IMR-90 (cell line): ENCODE data around the gene LPIN1. TPM values are rescaled to one million over a fixed set of nuclear protein-coding genes. Genes with fewer than 3 reads are reported as not detected.

Experiments used
- ATAC-seq: fragments of 200-7000 bp; cut with Tn5 transposase; 2 replicates; pipeline ENCODE4 v1.9.1; 2020; ENCODE audit warnings: low read depth, mild to moderate bottlenecking, moderate library complexity
- BruUV-seq: library from RNA; stranded (reverse); fragments of 400-500 nt; replicated peaks from 2 replicates; lab custom pipeline; 2021; lab: Mats Ljungman, UMichigan
- CTCF ChIA-PET: fragments of 300-600 bp; formaldehyde crosslinking; extraction: SDS; loops from one replicate; lab custom pipeline; 2021; ENCODE audit warnings: antibody characterized with exemption; lab: Yijun Ruan, JAX
- POLR2A ChIA-PET: fragments of 300-600 bp; sonication (Branson Sonifier 250); formaldehyde crosslinking; loops from one replicate; lab custom pipeline; 2022; ENCODE audit warnings: antibody characterized with exemption; ENCODE audit not compliant: unreplicated experiment; lab: Charles Lee
- DNase-seq: peaks from one replicate; pipeline ENCODE4 v3.0.0; 2013
- H2AFZ ChIP-seq: replicated peaks from 2 replicates; pipeline ENCODE3; 2013; ENCODE audit warnings: low read length, mild to moderate bottlenecking; ENCODE audit not compliant: poor library complexity
- H2AK5ac ChIP-seq: 2 replicates; pipeline ENCODE4 v1.6.1; 2013; ENCODE audit warnings: low read depth, low read length, inconsistent platforms
- H2AK9ac ChIP-seq: replicated peaks from 2 replicates; pipeline ENCODE3; 2013; ENCODE audit warnings: mild to moderate bottlenecking, low read depth, low read length, moderate library complexity; ENCODE audit not compliant: poor library complexity
- H2BK120ac ChIP-seq: 2 replicates; pipeline ENCODE4 v1.6.1; 2013; ENCODE audit warnings: low read depth, low read length, inconsistent platforms
- H2BK15ac ChIP-seq: 3 replicates; pipeline ENCODE4 v1.6.1; 2013; ENCODE audit warnings: low read depth, low read length, inconsistent platforms
- H2BK20ac ChIP-seq: 2 replicates; pipeline ENCODE4 v1.6.1; 2013; ENCODE audit warnings: low read depth, mild to moderate bottlenecking, inconsistent platforms, low read length, moderate library complexity
- H2BK5ac ChIP-seq: 2 replicates; pipeline ENCODE4 v1.6.1; 2013; ENCODE audit warnings: mild to moderate bottlenecking, low read depth, low read length, inconsistent platforms; ENCODE audit not compliant: poor library complexity, severe bottlenecking
- H3K14ac ChIP-seq: replicated peaks from 2 replicates; pipeline ENCODE4 v1.6.1; 2013; ENCODE audit warnings: low read depth, low read length, inconsistent platforms
- H3K18ac ChIP-seq: 2 replicates; pipeline ENCODE4 v1.6.1; 2013; ENCODE audit warnings: low read depth, low read length, control low read depth
- H3K23ac ChIP-seq: 2 replicates; pipeline ENCODE4 v1.6.1; 2013; ENCODE audit warnings: low read depth, low read length, inconsistent platforms
- H3K27ac ChIP-seq: 2 replicates; pipeline ENCODE4 v1.5.1; 2013; ENCODE audit warnings: mild to moderate bottlenecking, control low read depth, low read length; ENCODE audit not compliant: insufficient read depth
- H3K27me3 ChIP-seq: 2 replicates; pipeline ENCODE4 v1.6.1; 2013; ENCODE audit warnings: low read length; ENCODE audit not compliant: control insufficient read depth, insufficient read depth
- H3K36me3 ChIP-seq: 2 replicates; pipeline ENCODE4 v1.6.1; 2013; ENCODE audit warnings: low read length, mixed read lengths; ENCODE audit not compliant: control insufficient read depth, insufficient read depth
- H3K4ac ChIP-seq: 2 replicates; pipeline ENCODE4 v1.6.1; 2013; ENCODE audit warnings: low read depth, low read length, inconsistent platforms
- H3K4me1 ChIP-seq: 2 replicates; pipeline ENCODE4 v1.6.1; 2013; ENCODE audit warnings: low read length, mixed read lengths; ENCODE audit not compliant: control insufficient read depth, insufficient read depth
- H3K4me2 ChIP-seq: 2 replicates; pipeline ENCODE4 v1.6.1; 2013; ENCODE audit warnings: low read depth, mild to moderate bottlenecking, control low read depth, low read length, moderate library complexity
- H3K4me3 ChIP-seq: 2 replicates; pipeline ENCODE4 v1.5.1; 2013; ENCODE audit warnings: low read depth, mild to moderate bottlenecking, control low read depth, low read length, moderate library complexity; ENCODE audit not compliant: insufficient read depth
- H3K56ac ChIP-seq: 2 replicates; pipeline ENCODE4 v1.6.1; 2013; ENCODE audit warnings: low read length, inconsistent platforms; ENCODE audit not compliant: insufficient read depth; ENCODE audit errors: extremely low read depth
- H3K79me1 ChIP-seq, 2 experiments: 2 replicates each; pipeline ENCODE4 v1.6.1; 2013; ENCODE audit warnings: low read length in 2 of 2, inconsistent platforms in 1 of 2, low read depth in 1 of 2
- H3K9ac ChIP-seq: 2 replicates; pipeline ENCODE4 v1.6.1; 2013; ENCODE audit warnings: low read depth, low read length, control low read depth
- H3K9me1 ChIP-seq: 2 replicates; pipeline ENCODE4 v1.6.1; 2013; ENCODE audit warnings: low read length, inconsistent platforms; ENCODE audit not compliant: insufficient read depth
- H3K9me3 ChIP-seq: 2 replicates; pipeline ENCODE4 v1.6.1; 2013; ENCODE audit warnings: low read length; ENCODE audit not compliant: control insufficient read depth, insufficient read depth
- H4K20me1 ChIP-seq: 2 replicates; pipeline ENCODE4 v1.6.1; 2013; ENCODE audit warnings: low read length, inconsistent platforms; ENCODE audit not compliant: insufficient read depth
- H4K5ac ChIP-seq: 2 replicates; pipeline ENCODE4 v1.6.1; 2013; ENCODE audit warnings: mild to moderate bottlenecking, low read depth, low read length, control low read depth
- H4K8ac ChIP-seq, 2 experiments: 2 replicates each; pipeline ENCODE4 v1.6.1; 2013; ENCODE audit warnings: low read depth in 2 of 2, low read length in 2 of 2, control low read depth in 1 of 2, inconsistent platforms in 1 of 2
- H4K91ac ChIP-seq: 2 replicates; pipeline ENCODE4 v1.6.1; 2013; ENCODE audit warnings: low read depth, low read length, inconsistent platforms; ENCODE audit not compliant: insufficient read depth
- BHLHE40 ChIP-seq: fragments of 150-350 bp; IDR thresholded peaks from 2 replicates; pipeline ENCODE4 v1.6.1; 2016; ENCODE audit warnings: mild to moderate bottlenecking, low read depth, low read length
- CEBPB ChIP-seq: IDR thresholded peaks from 2 replicates; pipeline ENCODE4 v1.6.1; 2012; ENCODE audit warnings: low read depth, low read length, improper control_type of control experiment
- CHD1 ChIP-seq: IDR thresholded peaks from 2 replicates; pipeline ENCODE4 v1.6.1; 2012; ENCODE audit warnings: low read depth, low read length, improper control_type of control experiment
- CTCF ChIP-seq: conservative IDR thresholded peaks from 2 replicates; pipeline ENCODE4 v1.5.1; 2012; ENCODE audit warnings: mild to moderate bottlenecking, low read depth, low read length, improper control_type of control experiment
- ELK1 ChIP-seq: fragments of 150-350 bp; IDR thresholded peaks from 2 replicates; pipeline ENCODE4 v1.6.1; 2016; ENCODE audit warnings: low read depth, mild to moderate bottlenecking, low read length, moderate library complexity, borderline replicate concordance
- FOS ChIP-seq: fragments of 150-350 bp; IDR thresholded peaks from 2 replicates; pipeline ENCODE4 v1.6.1; 2016; ENCODE audit warnings: low read depth, low read length
- MAFK ChIP-seq: IDR thresholded peaks from 2 replicates; pipeline ENCODE4 v1.6.1; 2012; ENCODE audit warnings: low read depth, low read length, improper control_type of control experiment
- MAZ ChIP-seq: IDR thresholded peaks from 2 replicates; pipeline ENCODE4 v1.6.1; 2012; ENCODE audit warnings: low read depth, mild to moderate bottlenecking, low read length, improper control_type of control experiment, moderate library complexity, borderline replicate concordance
- MXI1 ChIP-seq: IDR thresholded peaks from 2 replicates; pipeline ENCODE4 v1.6.1; 2012; ENCODE audit warnings: low read depth, mild to moderate bottlenecking, low read length, moderate library complexity, borderline replicate concordance
- NFE2L2 ChIP-seq: fragments of 150-350 bp; IDR thresholded peaks from 2 replicates; pipeline ENCODE4 v1.6.1; 2016; ENCODE audit warnings: low read depth, mild to moderate bottlenecking, low read length
- POLR2A ChIP-seq: IDR thresholded peaks from 2 replicates; pipeline ENCODE4 v1.6.1; 2012; ENCODE audit warnings: mild to moderate bottlenecking, low read depth, low read length
- RAD21 ChIP-seq: IDR thresholded peaks from 2 replicates; pipeline ENCODE4 v1.6.1; 2012; ENCODE audit warnings: low read length, improper control_type of control experiment
- RCOR1 ChIP-seq: IDR thresholded peaks from 2 replicates; pipeline ENCODE4 v1.6.1; 2012; ENCODE audit warnings: mild to moderate bottlenecking, low read length, improper control_type of control experiment; ENCODE audit not compliant: insufficient replicate concordance
- RFX5 ChIP-seq: IDR thresholded peaks from 2 replicates; pipeline ENCODE4 v1.8.0; 2012; ENCODE audit warnings: low read depth, mild to moderate bottlenecking, low read length, moderate library complexity
- SMC3 ChIP-seq: fragments of 150-350 bp; IDR thresholded peaks from 2 replicates; pipeline ENCODE4 v1.6.1; 2016; ENCODE audit warnings: low read depth, mild to moderate bottlenecking, antibody characterized with exemption, low read length, moderate library complexity
- USF2 ChIP-seq: fragments of 150-350 bp; IDR thresholded peaks from 2 replicates; pipeline ENCODE4 v1.6.1; 2017; ENCODE audit warnings: mild to moderate bottlenecking, antibody characterized with exemption, low read length, low read depth
- WGBS, 2 experiments: methylation state at CpG; one replicate each; pipeline versions ENCODE4 v1.1.5 to v1.1.7; 2013; ENCODE audit warnings: missing lambda C conversion rate in 2 of 2; ENCODE audit not compliant: insufficient read length in 1 of 2; ENCODE audit errors: extremely low coverage in 2 of 2; 5-methylcytosine and 5-hydroxymethylcytosine counted together
- dilution Hi-C: fragments of 300-500 bp; cut with HindIII; formaldehyde crosslinking; loops from one replicate; pipeline ENCODE4 v1.14.3; 2018; ENCODE audit warnings: low sequenced_read_pairs; ENCODE audit not compliant: unreplicated experiment
- in situ Hi-C: fragments of 300-500 bp; cut with MboI; formaldehyde crosslinking; loops from 3 replicates; pipeline ENCODE4 v1.14.3; 2019; ENCODE audit warnings: low sequenced_read_pairs, inconsistent platforms, mixed read lengths
- intact Hi-C: fragments of 100-400 bp; cut with micrococcal nuclease; formaldehyde crosslinking; loops from 2 replicates; pipeline ENCODE4 v1.10.0; 2022
- polyA plus RNA-seq, 3 experiments: library from polyadenylated mRNA; depleted of rRNA; stranded (reverse); fragments of >200 nt; gene quantifications; 2 replicates each; pipeline ENCODE4 v1.2.3, GENCODE V29; 2012; ENCODE audit warnings: low replicate concordance in 1 of 3
- total RNA-seq: library from RNA; depleted of rRNA; stranded (reverse); fragments of >200 nt; gene quantifications from 2 replicates; pipeline ENCODE4 v1.2.3, GENCODE V29; 2012

Gene LPIN1
- total and polyA plus RNA-seq, 2 of the 4 experiments (the other 2 are of a cell fraction) = 21.3 to 25.1 TPM

- no peaks in the 10 kb centered on the region for H3K9me3 ChIP-seq
- H2AK9ac ChIP-seq = no peak overlapping the region
- no peaks in the 10 kb centered on the region for H3K27me3 ChIP-seq
- TF ChIP-seq SMC3 (no peak), MAFK (no peak), RAD21 (no peak), RCOR1 (no peak), MAZ (no peak), BHLHE40 (no peak), USF2 (no peak), NFE2L2 (no peak), CHD1 (no peak), FOS (no peak), CTCF (no peak), CEBPB (no peak), MXI1 (no peak), RFX5 (no peak), POLR2A (no peak), ELK1 (no peak)
- no peak overlapping the region for H2BK5ac ChIP-seq
- H3K4me3 ChIP-seq = no peak overlapping the region
- in situ Hi-C loops (no loop called here), intact Hi-C loops (no loop called here), dilution Hi-C loops (no loop called here)
- no peak overlapping the region for H3K18ac ChIP-seq
- no peaks in the 10 kb centered on the region for H4K20me1 ChIP-seq
- H2BK120ac ChIP-seq = no peak overlapping the region
- H3K4me2 ChIP-seq = no peak overlapping the region
- CTCF ChIA-PET = no interaction called here
- peaks cover 22% of the 10 kb centered on the region for H3K36me3 ChIP-seq
- H3K23ac ChIP-seq = no peak overlapping the region
- no peak overlapping the region for H3K14ac ChIP-seq
- POLR2A ChIA-PET = no interaction called here
- no peak overlapping the region for H2AFZ ChIP-seq
- H3K9ac ChIP-seq = no peak overlapping the region
- no peak overlapping the region for H4K5ac ChIP-seq
- no peak overlapping the region for H2BK20ac ChIP-seq
- no peak overlapping the region for H3K4ac ChIP-seq
- no peak overlapping the region for H3K27ac ChIP-seq
- H4K91ac ChIP-seq = no peak overlapping the region
- peaks cover 2% of the 10 kb centered on the region; the same call in 1 of the 2 replicates for H3K4me1 ChIP-seq
- no peak overlapping the region for H2AK5ac ChIP-seq
- DNase-seq = no peak
- H3K9me1 ChIP-seq = no peaks in the 10 kb centered on the region; the same call in 1 of the 2 replicates
- no CpG with 5 or more reads among the region's 6 CpGs for WGBS, 2 experiments
- ATAC-seq = no peak
- no TSS peak for BruUV-seq
- H4K8ac ChIP-seq = no peak overlapping the region
- H3K56ac ChIP-seq = no peak overlapping the region
- H3K79me1 ChIP-seq = no peaks in the 10 kb centered on the region; a peak in 1 of 4 replicates
- H2BK15ac ChIP-seq = no peak overlapping the region
These were observed 64.7 kb downstream of the LPIN1 start for GRCh38 chr2:11811036-11811654.
